Osteocyte (in vitro differentiated cells): Measurements from ENCODE around the gene EMILIN1. TPM values are rescaled to one million over a fixed set of nuclear protein-coding genes. Genes with fewer than 3 reads are reported as not detected.

ENCODE experiments used
- DNase-seq: peaks from one replicate; pipeline ENCODE4 v3.0.0; 2021; ENCODE audit warnings: mixed read lengths; ENCODE audit not compliant: unreplicated experiment; ENCODE audit errors: extremely low spot score
- H3K27ac Mint-ChIP-seq: one replicate; pipeline ENCODE4 v1.8.0; 2021; ENCODE audit warnings: mild to moderate bottlenecking, mixed read lengths; ENCODE audit not compliant: unreplicated experiment
- H3K27me3 Mint-ChIP-seq: one replicate; pipeline ENCODE4 v1.8.0; 2021; ENCODE audit warnings: mixed read lengths; ENCODE audit not compliant: unreplicated experiment
- H3K36me3 Mint-ChIP-seq: one replicate; pipeline ENCODE4 v1.8.0; 2021; ENCODE audit warnings: mixed read lengths; ENCODE audit not compliant: unreplicated experiment
- H3K4me1 Mint-ChIP-seq: one replicate; pipeline ENCODE4 v1.8.0; 2021; ENCODE audit warnings: mixed read lengths; ENCODE audit not compliant: unreplicated experiment
- H3K4me3 Mint-ChIP-seq: one replicate; pipeline ENCODE4 v1.8.0; 2021; ENCODE audit warnings: mild to moderate bottlenecking, moderate library complexity, mixed read lengths; ENCODE audit not compliant: unreplicated experiment
- H3K9me3 Mint-ChIP-seq: one replicate; pipeline ENCODE4 v1.8.0; 2021; ENCODE audit warnings: mixed read lengths; ENCODE audit not compliant: unreplicated experiment
- total RNA-seq: library from RNA; stranded (reverse); gene quantifications from 2 replicates; pipeline ENCODE4 v1.2.1, GENCODE V29; 2021
- TF ChIP-seq, protein P1 (sequence below): fragments of 200-600 bp; sonication (generic); IDR thresholded peaks from 2 replicates; pipeline ENCODE4 v1.5.0; 2021; ENCODE audit warnings: antibody characterized with exemption, mild to moderate bottlenecking, moderate library complexity

Gene EMILIN1
- total RNA-seq, 1 donor from 2014 or later = 206 TPM

DNA sequence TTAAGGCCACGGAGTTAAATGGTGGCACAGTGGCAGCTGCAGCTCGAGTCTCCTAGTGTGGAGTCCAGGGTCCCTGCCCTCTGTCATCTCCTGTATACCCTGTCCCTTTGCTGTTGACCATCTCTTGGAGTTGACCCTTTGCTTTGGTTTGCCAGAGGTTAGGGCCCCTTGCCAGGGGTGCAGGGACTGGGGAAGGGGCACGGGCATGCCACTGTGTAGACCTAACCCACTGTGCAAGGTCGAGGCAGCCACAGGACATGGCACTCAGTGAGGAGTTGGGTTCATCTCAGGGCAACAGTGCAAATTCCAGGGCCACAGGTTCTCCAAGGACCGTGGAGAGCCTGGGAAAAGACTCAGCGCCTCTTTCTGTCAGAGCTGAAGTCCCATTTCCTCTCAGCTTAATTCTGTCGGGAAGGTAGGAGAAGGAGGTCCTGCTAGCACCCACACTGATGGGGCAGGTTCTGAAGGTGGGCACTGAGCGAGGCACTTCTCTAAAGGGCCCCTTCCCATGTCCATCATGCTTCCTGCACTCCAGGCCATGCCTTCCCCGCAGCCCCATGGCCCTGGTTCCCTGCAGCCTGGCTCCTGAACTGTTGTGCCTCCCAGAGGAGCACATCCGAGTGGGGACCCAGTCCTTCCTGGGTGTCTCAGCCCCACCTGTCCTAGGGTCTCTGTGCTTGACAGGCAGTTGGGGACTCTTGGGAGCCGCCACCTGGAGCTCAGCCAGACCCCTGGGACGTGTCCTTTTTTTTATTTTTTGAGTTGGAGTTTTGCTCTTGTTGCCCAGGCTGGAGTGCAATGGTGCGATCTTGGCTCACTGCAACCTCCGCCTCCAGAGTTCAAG, 10.9 kb downstream of the EMILIN1 start:
- TF ChIP-seq, protein P1, sequence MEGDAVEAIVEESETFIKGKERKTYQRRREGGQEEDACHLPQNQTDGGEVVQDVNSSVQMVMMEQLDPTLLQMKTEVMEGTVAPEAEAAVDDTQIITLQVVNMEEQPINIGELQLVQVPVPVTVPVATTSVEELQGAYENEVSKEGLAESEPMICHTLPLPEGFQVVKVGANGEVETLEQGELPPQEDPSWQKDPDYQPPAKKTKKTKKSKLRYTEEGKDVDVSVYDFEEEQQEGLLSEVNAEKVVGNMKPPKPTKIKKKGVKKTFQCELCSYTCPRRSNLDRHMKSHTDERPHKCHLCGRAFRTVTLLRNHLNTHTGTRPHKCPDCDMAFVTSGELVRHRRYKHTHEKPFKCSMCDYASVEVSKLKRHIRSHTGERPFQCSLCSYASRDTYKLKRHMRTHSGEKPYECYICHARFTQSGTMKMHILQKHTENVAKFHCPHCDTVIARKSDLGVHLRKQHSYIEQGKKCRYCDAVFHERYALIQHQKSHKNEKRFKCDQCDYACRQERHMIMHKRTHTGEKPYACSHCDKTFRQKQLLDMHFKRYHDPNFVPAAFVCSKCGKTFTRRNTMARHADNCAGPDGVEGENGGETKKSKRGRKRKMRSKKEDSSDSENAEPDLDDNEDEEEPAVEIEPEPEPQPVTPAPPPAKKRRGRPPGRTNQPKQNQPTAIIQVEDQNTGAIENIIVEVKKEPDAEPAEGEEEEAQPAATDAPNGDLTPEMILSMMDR = no peak
- no peaks in the 10 kb centered on the region for H3K36me3 Mint-ChIP-seq
- peaks cover 16% of the 10 kb centered on the region for H3K4me1 Mint-ChIP-seq
- no peaks in the 10 kb centered on the region for H3K9me3 Mint-ChIP-seq
- no peaks in the 10 kb centered on the region for H3K27me3 Mint-ChIP-seq
- H3K4me3 Mint-ChIP-seq = no peak overlapping the region
- no peak overlapping the region for H3K27ac Mint-ChIP-seq
- DNase-seq = no peak

DNA sequence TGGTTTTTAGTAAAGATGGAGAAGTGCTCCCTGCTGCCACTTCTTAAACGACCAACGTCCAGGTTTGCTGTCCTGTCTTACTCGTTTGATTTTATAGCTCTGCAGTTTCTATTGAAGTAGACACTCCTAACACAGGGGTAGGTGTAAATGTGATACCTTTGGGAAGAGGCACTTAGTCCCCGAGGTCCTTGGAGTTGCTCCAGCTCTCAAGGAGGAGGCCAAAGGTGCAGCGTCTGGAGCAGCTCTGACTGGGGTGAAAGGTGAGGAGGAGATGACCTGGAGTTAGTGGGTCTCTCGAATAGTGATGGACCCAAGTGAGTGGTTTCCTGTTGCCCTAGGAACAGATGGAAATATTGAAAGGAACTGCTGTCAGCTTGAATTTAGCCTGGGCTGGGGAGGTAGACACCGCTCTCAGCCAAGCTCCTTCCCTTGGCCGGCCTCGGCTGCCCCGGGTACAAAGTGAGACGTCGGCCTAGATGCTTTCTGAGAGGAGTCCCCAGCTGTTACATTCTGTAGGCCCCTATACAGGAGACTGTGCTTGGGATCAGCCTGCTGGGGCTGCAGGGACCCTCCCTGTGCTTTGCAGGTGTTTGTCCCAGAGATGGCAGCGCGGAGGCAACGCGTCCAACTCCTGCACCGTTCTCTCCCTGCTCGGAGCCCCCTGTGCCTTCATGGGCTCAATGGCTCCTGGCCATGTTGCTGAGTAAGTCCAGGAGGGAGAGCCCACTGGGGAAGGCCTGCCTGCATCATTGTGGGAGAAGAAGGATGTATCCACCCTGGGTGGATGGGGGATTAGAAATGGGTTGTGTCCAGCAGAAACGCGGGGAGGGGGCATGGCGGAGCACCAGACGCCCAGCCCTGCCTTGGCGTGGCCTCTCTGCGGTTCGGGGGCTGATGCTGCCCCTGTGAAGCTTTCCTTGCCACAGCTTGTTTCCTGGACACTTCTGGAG, 13.6 kb downstream of the EMILIN1 start:
- Mint-ChIP-seq H3K4me1 (peaks cover 8% of the 10 kb centered on the region), H3K9me3 (no peaks in the 10 kb centered on the region), H3K4me3 (no peak overlapping the region), H3K27ac (no peak overlapping the region), H3K36me3 (no peaks in the 10 kb centered on the region), H3K27me3 (no peaks in the 10 kb centered on the region)
- TF ChIP-seq, protein P1 = no peak
- no peak for DNase-seq

DNA sequence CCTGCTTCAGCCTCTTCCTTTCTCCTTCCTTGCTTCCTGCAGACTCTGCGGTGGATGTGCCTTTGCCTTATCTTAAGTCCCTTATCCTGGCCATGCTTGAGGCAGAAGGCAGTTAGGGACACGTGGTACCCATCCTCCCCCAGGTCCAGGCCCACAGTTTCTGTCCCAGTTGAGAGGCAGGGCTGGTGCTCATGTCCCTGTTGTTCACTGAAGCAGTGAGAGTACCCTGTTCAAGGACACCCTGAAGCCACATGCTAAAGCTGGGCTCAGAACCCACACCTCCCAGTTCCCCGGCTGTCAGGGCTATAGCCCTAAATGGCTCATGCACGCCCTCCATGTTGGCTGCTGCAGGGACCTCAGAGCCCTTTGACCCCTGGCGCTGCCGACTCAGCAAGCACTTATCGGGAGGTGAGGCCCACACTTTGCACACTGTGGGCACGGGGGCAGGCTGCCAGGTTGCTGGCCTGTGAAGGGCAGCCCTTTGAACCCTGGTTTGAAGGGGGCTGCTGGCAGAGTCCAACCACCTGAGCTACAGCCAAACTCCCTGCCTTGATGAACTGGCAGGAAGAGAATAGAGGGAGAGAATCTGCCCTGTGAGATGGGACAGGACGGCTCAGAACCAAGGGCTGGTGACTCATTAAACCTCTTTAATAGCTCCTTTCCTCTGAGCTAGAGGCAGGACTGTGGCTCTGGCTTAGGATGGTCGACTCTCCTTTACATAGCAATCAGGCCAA, 14.4 kb downstream of the EMILIN1 start:
- H3K36me3 Mint-ChIP-seq = no peaks in the 10 kb centered on the region
- H3K9me3 Mint-ChIP-seq = no peaks in the 10 kb centered on the region
- TF ChIP-seq, protein P1 = no peak
- H3K27ac Mint-ChIP-seq = no peak overlapping the region
- DNase-seq = no peak
- peaks cover 4% of the 10 kb centered on the region for H3K4me1 Mint-ChIP-seq
- H3K27me3 Mint-ChIP-seq = no peaks in the 10 kb centered on the region
- H3K4me3 Mint-ChIP-seq = no peak overlapping the region

DNA sequence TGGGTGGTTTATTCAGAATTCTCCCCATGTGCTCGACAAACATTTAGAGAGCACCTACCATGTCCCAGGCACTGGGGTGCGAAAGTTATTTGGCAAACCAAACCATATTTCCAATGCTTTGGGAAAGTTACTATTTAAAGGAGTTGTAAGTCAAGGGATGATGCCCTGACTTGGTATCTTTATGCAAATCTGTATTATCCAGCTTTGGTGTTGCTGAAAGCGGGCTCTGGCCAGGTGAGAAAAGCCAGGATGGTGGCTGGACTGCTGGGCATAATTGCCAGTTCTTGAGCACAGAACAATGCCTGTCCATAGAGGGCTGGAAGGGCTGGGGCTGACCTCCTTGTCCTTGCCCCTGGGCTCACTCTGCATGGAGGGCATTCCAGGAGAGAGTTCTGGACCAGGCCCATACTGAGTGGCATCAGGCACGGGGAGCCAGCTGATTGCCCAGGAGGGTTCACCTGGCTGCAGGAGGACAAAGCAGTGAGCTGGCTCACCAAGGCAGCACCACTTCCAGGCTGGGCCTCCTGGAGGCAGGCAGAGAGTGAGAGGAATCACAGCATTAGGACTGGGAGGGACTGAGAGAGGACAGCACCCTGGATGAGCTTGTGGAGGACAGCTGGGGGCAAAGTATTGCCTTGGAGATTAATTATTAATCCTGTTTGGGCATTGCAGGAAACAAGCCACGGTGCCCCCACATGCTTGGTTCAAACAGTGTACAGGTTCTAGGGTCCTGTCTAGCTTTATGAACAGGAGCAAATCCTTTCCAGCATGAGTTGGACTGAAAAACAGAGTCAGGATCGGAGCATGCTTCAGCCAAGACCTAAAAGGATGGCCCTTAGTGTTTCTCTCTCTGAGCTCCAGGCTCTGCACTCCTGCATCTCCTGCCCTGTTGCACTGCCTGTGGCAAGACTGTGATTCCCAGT, 15.3 kb downstream of the EMILIN1 start:
- peaks cover 4% of the 10 kb centered on the region for H3K4me1 Mint-ChIP-seq
- H3K9me3 Mint-ChIP-seq = no peaks in the 10 kb centered on the region
- H3K27ac Mint-ChIP-seq = no peak overlapping the region
- no peaks in the 10 kb centered on the region for H3K36me3 Mint-ChIP-seq
- no peak for DNase-seq
- TF ChIP-seq, protein P1 = no peak
- H3K27me3 Mint-ChIP-seq = no peaks in the 10 kb centered on the region
- no peak overlapping the region for H3K4me3 Mint-ChIP-seq
